Measurements from ENCODE around the gene UBR3. TPM values are rescaled to one million over a fixed set of nuclear protein-coding genes. Genes with fewer than 3 reads are reported as not detected.
"Not testable (repeated sequence)": the region's sequence is repeated elsewhere in the genome, so short reads cannot be mapped to it uniquely, and the experiment has no call there.

The UBR3 gene, protein sequence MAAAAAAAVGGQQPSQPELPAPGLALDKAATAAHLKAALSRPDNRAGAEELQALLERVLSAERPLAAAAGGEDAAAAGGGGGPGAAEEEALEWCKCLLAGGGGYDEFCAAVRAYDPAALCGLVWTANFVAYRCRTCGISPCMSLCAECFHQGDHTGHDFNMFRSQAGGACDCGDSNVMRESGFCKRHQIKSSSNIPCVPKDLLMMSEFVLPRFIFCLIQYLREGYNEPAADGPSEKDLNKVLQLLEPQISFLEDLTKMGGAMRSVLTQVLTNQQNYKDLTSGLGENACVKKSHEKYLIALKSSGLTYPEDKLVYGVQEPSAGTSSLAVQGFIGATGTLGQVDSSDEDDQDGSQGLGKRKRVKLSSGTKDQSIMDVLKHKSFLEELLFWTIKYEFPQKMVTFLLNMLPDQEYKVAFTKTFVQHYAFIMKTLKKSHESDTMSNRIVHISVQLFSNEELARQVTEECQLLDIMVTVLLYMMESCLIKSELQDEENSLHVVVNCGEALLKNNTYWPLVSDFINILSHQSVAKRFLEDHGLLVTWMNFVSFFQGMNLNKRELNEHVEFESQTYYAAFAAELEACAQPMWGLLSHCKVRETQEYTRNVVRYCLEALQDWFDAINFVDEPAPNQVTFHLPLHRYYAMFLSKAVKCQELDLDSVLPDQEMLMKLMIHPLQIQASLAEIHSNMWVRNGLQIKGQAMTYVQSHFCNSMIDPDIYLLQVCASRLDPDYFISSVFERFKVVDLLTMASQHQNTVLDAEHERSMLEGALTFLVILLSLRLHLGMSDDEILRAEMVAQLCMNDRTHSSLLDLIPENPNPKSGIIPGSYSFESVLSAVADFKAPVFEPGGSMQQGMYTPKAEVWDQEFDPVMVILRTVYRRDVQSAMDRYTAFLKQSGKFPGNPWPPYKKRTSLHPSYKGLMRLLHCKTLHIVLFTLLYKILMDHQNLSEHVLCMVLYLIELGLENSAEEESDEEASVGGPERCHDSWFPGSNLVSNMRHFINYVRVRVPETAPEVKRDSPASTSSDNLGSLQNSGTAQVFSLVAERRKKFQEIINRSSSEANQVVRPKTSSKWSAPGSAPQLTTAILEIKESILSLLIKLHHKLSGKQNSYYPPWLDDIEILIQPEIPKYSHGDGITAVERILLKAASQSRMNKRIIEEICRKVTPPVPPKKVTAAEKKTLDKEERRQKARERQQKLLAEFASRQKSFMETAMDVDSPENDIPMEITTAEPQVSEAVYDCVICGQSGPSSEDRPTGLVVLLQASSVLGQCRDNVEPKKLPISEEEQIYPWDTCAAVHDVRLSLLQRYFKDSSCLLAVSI (N-terminal part only)
- 23.8 and 25.5 TPM in 2 replicates for total RNA-seq (2014; rRNA removed; shearing (Covaris generic))
- 13.8 and 37.5 TPM in 2 replicates for polyA plus RNA-seq (2014; cell fraction: nucleus; rRNA removed)

DNA sequence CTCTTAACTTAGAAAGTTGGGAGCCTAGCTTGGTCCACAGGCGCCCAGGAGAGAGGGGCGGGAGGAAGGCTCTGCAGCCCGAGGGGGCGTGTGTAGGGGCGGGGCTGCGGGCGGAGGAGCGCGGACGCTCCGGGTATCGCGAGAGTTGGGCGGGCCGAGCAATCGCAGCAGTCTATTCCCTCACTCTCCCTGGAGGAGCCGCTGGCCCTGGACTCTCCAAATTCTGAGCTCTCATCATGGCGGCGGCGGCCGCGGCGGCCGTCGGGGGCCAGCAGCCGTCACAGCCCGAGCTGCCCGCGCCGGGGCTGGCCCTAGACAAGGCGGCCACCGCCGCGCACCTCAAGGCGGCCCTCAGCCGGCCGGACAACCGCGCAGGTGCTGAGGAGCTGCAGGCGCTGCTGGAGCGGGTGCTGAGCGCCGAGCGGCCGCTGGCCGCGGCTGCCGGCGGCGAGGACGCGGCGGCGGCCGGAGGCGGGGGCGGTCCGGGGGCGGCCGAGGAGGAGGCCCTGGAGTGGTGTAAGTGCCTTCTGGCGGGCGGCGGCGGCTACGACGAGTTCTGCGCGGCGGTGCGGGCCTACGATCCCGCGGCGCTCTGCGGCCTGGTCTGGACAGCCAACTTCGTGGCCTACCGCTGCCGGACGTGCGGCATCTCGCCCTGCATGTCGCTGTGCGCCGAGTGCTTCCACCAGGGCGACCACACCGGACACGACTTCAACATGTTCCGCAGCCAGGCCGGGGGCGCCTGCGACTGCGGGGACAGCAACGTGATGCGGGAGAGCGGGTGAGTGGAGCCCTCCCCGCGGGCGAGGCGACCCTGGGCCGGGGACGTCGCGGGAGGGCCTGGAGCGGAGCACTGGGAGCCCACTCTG, at the start of gene UBR3:
Gene UBR3, plus strand, starts transcription at position 183 of the 869 bp plus-strand sequence. Its CDS starts 54 bp downstream, at position 237.
- peak; percentile 92 for DNase-seq (ENCODE audit: extremely low read depth, low read depth)

DNA sequence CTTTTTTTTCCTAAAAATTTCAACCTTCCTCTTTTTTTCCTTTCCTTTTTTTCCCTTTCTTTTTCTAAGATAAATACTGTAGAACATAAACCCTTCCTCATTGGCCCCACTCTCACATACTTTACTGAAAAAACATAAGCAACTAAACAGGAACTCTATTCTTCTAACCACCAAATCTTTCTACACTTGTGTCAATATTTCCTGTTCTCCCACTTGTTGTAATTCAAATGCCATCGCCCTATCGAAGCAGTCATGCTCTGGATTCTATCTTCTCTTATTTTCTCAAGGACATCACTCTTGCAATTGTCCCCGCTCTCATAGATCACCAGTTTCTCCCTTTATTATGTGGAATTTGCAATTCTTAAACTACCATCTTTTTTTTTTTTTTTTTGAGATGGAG, 48.8 kb upstream of the UBR3 start:
- no peak for DNase-seq (ENCODE audit: extremely low read depth, low read depth)

DNA sequence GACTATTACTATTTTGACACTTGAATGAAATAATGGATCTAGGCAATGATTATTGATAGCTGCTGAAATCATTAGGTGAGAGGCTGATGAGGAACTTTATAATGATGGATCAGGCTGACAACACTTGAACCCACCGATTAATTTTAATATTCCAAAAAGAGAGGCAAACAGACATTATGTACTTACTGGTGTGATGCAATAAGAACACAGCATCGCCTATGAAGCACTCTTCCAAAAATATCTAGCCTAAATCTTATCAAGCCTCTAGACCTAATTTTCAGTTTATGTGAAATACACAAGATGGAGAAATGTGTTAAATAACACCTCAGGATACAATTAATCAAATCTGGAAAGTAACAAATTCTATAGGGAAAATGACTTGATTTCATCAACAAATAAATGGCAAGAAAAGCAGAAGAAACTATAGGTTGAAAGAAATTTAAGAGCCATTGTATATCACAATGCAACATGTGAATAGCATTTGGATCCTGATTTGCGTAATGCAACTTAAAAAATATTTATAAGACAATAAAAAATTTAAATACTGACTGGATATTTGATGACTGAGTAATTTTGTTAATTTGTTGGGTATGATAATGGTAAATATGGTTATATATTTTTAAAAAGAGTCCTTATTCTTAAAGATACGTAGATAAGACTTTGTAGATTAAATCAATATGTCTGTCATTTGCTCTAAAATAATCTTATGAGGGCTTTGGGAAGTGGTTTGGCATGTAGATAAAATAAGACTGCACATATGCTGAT, 45.8 kb upstream of the UBR3 start:
- DNase-seq (ENCODE audit: extremely low read depth, low read depth), result no peak

DNA sequence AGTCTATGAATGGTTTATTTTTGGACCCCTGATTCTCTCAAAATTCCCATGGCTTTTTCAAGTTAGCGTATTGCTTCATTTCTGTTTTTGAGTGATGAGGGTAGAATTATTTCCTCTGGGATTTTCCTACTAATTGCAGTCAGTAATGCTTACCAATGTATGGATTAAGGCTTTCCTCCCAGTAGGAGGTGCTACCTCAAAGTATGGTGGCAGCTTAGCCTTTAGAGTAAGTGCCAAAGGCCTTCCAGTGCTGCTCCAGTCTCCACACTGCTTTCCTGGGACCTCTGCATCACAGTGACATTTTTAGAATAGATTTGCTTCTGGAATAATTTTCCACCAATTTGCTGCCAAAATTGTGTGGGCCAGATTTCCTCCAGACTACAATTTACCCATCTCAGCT, 44.7 kb upstream of the UBR3 start:
- no peak for DNase-seq (ENCODE audit: extremely low read depth, low read depth)

DNA sequence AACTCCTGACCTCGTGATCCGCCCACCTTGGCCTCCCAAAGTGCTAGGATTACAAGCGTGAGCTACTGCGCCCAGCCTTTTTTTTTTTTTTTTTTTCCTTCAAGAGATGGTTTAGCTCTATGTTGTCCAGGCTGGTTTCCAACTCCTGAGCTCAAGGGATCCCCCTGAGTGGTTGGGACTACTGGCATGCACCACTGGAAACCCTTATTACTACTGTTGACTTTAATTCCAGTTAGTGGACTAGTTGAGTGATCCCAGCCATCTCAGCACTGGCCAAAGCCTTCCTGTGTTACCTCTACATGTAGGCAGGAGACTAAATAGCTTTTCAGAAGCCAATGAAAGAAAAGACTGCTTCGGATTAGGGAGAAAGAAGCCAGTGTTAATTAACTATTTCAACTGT, 36.7 kb upstream of the UBR3 start:
- no peak for DNase-seq (ENCODE audit: extremely low read depth, low read depth)

DNA sequence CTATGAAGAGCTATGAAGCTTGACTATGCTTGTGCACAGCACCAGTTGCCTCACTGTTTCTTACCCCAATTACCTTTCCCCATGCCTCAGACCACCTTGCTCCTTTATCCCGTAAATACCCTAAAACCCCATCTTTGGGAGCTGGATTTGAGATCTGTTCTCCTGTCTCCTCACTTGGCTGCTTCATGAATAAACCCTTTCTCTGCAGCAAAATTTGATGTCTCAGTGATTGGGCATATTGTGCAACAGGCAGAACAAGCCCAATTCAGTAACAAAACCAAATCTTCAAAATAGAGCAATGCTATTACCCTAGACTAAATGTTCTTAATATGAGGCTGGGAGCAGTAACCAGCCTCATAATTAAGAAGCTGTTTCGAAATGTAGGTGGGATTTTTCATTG, 32.1 kb upstream of the UBR3 start:
- DNase-seq (ENCODE audit: extremely low read depth, low read depth), result no peak

DNA sequence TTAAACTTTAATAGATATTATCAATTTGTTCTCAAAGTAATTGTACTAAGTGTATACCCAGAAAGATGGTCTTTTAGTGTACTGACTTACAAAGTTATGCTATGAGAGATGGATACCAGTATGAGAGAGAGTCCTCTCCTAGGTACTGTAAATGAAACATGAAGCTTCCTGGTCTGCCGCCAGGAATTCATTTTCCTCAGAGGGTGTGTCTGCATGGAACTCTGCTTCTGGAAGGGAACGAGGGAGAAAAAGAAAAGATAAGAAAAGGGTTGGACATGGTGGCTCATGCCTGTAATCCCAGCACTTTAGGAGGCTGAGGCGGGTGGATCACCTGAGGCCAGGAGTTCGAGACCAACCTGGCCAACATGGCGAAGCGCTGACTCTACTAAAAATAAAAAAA, 30.8 kb upstream of the UBR3 start:
- no peak for DNase-seq (ENCODE audit: extremely low read depth, low read depth)

DNA sequence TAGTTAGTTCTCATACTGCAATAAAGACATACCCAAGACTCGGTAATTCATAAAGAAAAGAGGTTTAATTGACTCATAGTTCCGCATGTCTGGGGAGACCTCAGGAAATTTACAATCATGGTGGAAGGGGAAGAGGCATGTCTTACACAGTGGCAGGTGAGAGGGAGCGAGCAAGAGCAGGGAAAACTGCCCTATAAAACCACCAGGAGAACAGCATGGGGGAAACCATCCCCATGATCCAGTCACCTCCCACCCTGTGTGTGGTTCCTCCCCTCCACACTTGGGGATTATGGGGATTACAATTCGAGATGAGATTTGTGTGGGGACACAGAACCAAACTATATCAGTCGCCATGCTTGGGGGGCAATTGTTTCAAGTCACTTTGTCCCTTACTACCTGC, 29.7 kb upstream of the UBR3 start:
- DNase-seq (ENCODE audit: extremely low read depth, low read depth), result no peak

DNA sequence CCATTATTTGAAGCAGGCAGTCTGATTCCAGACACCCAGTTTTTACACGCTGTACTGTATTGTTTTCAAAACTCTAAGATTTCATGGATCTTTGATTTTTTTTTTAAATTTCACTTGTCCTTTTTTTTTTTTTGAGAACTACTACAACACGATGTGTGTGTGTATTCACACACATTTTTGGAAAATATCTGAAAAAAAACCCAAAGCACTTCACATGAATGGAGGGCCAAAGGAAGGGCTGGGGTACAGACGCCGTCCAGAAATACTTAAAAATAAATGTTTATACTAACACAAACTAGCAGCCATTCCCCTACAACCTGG, 28.9 kb upstream of the UBR3 start:
- no peak for DNase-seq (ENCODE audit: extremely low read depth, low read depth)

DNA sequence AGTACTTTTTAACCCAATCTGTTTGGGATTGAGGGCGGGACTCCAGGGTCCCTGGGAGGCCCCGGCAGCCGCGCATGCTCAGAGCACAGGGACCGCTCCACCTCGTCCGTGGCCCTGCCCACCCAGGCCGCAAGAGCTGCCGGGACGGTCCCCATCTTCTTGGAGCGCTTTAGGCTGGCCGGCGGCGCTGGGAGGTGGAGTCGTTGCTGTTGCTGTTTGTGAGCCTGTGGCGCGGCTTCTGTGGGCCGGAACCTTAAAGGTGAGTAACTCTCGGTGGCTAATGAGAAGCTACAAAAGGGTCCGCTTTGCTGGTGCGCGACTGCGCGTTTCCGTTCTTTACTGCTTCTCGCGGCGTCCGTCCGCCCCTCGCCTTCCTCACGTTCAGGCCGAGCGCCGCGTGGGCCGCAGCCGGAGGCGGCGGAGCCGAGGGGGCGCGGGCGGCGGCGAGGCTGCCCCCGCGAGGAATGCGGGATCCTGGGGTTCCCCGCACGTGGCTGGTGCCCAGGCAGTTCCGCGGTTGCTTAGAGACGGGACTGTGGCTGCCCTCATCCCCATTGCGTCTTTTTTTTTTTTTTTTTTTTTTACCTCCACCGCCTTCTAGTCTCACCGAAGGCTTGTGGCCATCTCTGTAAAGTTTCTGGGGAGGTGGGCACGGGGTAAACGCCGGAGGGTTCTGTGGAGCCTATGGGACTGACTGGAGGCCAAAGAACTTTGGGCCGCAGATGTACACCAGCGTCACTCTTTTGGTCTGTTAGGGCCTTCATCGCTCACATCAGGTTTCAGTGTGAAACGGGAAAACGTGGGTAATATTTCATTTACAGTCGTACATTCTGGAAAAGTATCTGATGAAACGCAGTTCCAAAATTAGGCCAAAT, 28.3 kb upstream of the UBR3 start, which contains the start of gene SSB:
Gene SSB, plus strand, starts transcription at position 154 of the 875 bp plus-strand sequence. CDS start 2,090 bp downstream, outside the sequence.
- DNase-seq (ENCODE audit: extremely low read depth, low read depth), result peak; percentile 91

DNA sequence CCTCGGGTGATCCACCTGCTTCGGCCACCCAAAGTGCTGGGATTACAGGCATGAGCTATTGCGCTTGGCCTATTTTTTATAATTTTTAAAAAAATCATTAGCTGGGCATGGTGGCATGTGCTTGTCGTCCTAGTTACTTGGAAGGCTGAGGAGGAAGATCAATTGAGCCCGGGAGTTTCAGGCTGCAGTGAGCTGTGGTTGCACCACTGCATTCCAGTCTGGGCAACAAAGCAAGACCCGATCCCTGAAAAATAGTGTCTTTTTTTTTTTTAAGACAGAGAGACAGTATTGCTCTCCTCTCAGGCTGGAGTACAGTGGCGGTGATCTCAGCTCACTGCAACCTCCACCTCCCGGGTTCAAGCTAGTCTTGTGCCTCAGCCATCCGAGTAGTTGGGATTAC, 23.8 kb upstream of the UBR3 start:
- DNase-seq (ENCODE audit: extremely low read depth, low read depth), result no peak

DNA sequence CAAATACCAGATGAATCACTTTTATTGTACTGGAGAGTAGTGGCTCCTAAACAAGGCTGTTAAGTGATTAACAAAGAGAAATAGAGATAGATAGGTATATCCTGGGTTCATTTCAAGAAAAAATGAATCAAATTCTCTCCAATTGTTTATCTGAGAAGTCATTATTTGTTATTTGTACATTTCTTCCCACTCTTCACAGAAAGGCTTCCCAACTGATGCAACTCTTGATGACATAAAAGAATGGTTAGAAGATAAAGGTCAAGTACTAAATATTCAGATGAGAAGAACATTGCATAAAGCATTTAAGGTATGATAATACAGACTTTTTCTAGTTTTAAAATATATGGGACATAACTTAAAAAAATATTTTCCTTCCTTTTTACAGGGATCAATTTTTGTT, 20.7 kb upstream of the UBR3 start:
- DNase-seq (ENCODE audit: extremely low read depth, low read depth), result no peak

DNA sequence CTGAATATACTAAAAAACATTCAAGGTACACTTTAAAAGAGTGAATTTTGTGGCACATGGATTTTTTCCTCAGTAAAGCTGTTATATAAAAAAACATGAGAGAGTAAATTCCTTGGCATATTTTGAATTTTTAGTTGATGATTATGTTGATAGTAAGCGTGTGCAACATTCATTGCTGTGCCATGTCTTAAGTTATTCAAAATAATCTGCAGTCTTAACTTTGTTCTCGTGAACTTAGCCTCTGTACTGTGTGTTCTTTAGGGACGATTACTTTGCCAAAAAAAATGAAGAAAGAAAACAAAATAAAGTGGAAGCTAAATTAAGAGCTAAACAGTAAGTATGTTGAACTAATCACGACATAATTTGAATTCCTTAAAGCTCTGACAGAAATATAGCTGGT, 19.0 kb upstream of the UBR3 start:
- no peak for DNase-seq (ENCODE audit: extremely low read depth, low read depth)

DNA sequence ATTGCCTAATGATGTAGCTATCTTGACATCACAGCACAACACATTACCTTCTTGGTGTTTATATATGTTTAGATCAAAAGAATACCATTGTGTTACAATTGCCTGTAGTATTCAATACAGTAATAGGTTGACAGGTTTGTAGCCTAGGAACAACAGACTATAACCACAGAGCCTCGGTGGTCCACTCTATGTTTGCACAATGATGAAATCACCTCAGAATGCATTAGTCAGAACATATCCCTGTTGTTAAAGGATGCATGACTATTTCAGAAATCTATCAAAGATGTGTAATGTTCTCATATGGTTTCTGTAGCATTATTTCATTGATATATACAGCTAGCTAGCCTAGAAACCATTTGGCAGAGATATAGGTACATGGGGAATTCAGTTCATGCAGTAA, 11.4 kb upstream of the UBR3 start:
- DNase-seq (ENCODE audit: extremely low read depth, low read depth), result peak; percentile 30

DNA sequence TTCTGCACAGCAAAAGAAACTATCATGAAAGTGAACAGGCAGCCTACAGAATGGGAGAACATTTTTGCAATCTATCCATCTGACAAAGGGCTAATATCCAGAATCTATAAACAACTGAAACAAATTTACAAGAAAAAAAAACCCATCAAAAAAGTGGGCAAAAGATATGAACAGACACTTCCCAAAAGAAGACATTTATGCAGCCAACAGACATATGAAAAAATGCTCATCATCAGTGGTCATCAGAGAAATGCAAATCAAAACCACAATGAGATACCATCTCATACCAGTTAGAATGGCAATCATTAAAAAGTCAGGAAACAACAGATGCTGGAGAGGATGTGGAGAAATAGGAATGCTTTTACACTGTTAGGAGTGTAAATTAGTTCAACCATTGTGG, 10.3 kb upstream of the UBR3 start:
- not testable (repeated sequence) for DNase-seq (ENCODE audit: extremely low read depth, low read depth)

DNA sequence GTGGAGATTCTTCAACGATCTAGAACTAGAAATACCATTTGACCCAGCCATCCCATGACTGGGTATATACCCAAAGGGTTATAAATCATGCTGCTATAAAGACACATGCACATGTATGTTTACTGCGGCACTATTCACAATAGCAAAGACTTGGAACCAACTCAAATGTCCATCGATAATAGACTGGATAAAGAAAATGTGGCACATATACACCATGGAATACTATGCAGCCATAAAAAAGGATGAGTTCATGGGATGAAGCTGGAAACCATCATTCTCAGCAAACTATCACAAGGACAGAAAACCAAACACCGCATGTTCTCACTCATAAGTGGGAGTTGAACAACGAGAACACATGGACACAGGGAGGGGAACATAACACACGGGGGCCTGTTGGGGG, 9.9 kb upstream of the UBR3 start:
- not testable (repeated sequence) for DNase-seq (ENCODE audit: extremely low read depth, low read depth)

DNA sequence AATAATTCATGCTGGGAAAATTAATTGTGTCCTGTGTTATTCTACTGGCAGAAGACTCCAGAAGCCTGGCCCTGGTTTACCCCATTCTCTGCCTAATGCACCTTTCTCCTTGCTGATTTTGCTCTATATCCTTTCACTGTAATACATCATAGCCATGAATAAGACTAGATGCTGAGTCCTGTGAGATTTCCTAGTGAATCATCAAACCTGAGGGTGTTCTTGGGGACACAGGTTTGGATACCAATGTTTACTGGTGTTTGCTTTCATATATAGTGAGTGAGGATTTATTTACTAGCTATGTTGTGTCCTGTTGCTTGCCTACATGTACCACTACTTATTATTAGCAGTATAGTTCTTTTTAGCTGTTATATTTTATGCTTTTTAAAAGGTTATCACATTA, 9.0 kb upstream of the UBR3 start:
- DNase-seq (ENCODE audit: extremely low read depth, low read depth), result no peak

DNA sequence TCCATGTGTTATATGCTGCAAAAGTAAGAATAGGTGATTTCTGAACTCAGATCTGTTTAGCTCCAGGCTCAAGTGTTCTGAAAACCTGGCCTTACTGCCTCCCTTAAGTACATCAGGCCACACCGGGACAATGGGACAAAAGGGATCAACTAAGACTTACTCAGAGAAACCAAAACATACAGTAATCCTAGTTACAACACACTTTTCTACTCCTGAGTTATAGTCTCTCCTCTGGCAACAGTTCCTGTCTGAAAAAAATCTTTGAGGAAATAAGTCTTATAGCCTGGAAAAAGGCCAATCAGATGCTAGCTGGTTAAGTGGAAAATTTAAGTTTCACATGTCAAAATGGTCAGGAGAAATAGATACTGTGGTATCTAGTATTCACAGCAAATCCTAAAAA, 8.1 kb upstream of the UBR3 start:
- DNase-seq (ENCODE audit: extremely low read depth, low read depth), result no peak
